Caco-2 (cell line): ENCODE results near the gene NDUFB3. TPM values are rescaled to one million over a fixed set of nuclear protein-coding genes. Genes with fewer than 3 reads are reported as not detected.

ENCODE experiments used
- BruUV-seq: library from RNA; stranded (reverse); fragments of 400-500 nt; replicated peaks from 2 replicates; lab custom pipeline; 2021; lab: Mats Ljungman, UMichigan
- CTCF ChIA-PET: fragments of 300-600 bp; sonication (Branson Sonifier 250); formaldehyde crosslinking; loops from one replicate; lab custom pipeline; 2022; ENCODE audit warnings: antibody characterized with exemption; lab: Charles Lee
- POLR2A ChIA-PET: fragments of 300-600 bp; sonication (Branson Sonifier 250); formaldehyde crosslinking; loops from one replicate; lab custom pipeline; 2022; ENCODE audit warnings: antibody characterized with exemption; lab: Charles Lee
- DNase-seq, 2 experiments: peaks; one replicate each; pipeline versions ENCODE4 v3.0.0 to v3.0.0-alpha.2; 2020 to 2022
- H3K27me3 ChIP-seq: replicated peaks from 2 replicates; pipeline ENCODE4 v1.6.0; 2011; ENCODE audit warnings: low read length; ENCODE audit not compliant: control insufficient read depth, insufficient read depth
- H3K36me3 ChIP-seq: 2 replicates; pipeline ENCODE4 v1.5.1; 2011; ENCODE audit warnings: low read length; ENCODE audit not compliant: control insufficient read depth, insufficient read depth
- H3K4me1 ChIP-seq: fragments of 250-450 bp; sonication (Bioruptor Pico); 2 replicates; pipeline ENCODE4 v1.5.1; 2020; ENCODE audit warnings: mild to moderate bottlenecking
- H3K4me3 ChIP-seq: 2 replicates; pipeline ENCODE4 v1.5.1; 2011; ENCODE audit warnings: low read depth, mild to moderate bottlenecking, control low read depth, low read length
- H3K9me3 ChIP-seq: fragments of 250-450 bp; sonication (Bioruptor Pico); 2 replicates; pipeline ENCODE4 v1.5.1; 2020; ENCODE audit warnings: mild to moderate bottlenecking, moderate library complexity
- H3K27ac Mint-ChIP-seq: one replicate; pipeline ENCODE4 v1.8.0; 2022; ENCODE audit warnings: mixed read lengths; ENCODE audit not compliant: unreplicated experiment
- H3K27me3 Mint-ChIP-seq: one replicate; pipeline ENCODE4 v1.8.0; 2022; ENCODE audit warnings: mixed read lengths; ENCODE audit not compliant: insufficient read depth, unreplicated experiment
- H3K36me3 Mint-ChIP-seq: one replicate; pipeline ENCODE4 v1.8.0; 2022; ENCODE audit warnings: mild to moderate bottlenecking, mixed read lengths; ENCODE audit not compliant: insufficient read depth, unreplicated experiment
- H3K4me1 Mint-ChIP-seq: one replicate; pipeline ENCODE4 v1.8.0; 2022; ENCODE audit warnings: low read depth, mixed read lengths; ENCODE audit not compliant: unreplicated experiment
- H3K4me3 Mint-ChIP-seq: one replicate; pipeline ENCODE4 v1.8.0; 2022; ENCODE audit warnings: mild to moderate bottlenecking, moderate library complexity, mixed read lengths; ENCODE audit not compliant: unreplicated experiment
- H3K9me3 Mint-ChIP-seq: one replicate; pipeline ENCODE4 v1.8.0; 2022; ENCODE audit warnings: mixed read lengths; ENCODE audit not compliant: unreplicated experiment
- intact Hi-C: fragments of 100-400 bp; cut with micrococcal nuclease; formaldehyde crosslinking; loops from one replicate; pipeline ENCODE4 v1.10.0; 2022; ENCODE audit not compliant: unreplicated experiment
- total RNA-seq: library from RNA; stranded (reverse); gene quantifications from 2 replicates; pipeline ENCODE4 v1.2.3, GENCODE V29; 2022
- TF ChIP-seq, protein P1 (sequence below), 2 experiments: fragments of 200-600 bp in 1 of 2; IDR thresholded peaks; 1 replicate in 1 of 2; 2 replicates in 1 of 2; pipeline versions ENCODE4 v1.5.1 to v1.8.0; 2011 to 2022; ENCODE audit warnings: antibody characterized with exemption in 1 of 2, control low read depth in 1 of 2, inconsistent platforms in 1 of 2, low read depth in 1 of 2, low read length in 1 of 2, mild to moderate bottlenecking in 1 of 2, moderate library complexity in 1 of 2; ENCODE audit not compliant: insufficient read depth in 1 of 2, severe bottlenecking in 1 of 2, unreplicated experiment in 1 of 2

The NDUFB3 gene
- total RNA-seq, 1 experiment from 2014 or later: 117 TPM

DNA sequence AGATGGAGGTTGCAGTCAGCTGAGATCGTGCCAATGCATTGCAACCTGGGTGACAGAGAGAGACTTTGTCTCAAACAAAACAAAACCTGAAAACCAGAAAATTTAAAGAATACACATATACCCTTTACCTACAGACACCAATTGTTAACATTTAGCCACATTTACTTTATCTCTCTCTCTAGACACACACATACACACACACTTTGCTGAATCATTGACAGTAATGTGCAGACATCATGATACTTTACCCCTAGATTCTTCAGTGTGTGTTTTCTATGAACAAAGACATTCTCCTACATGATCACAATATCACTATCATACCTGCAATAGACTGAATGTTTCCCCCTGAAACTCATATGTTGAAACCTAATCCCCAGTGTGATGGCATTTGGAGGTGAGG, 34.0 kb downstream of the NDUFB3 start:
- Histone ChIP-seq H3K36me3 (no peaks in the 10 kb centered on the region), H3K9me3 (no peaks in the 10 kb centered on the region), H3K4me3 (no peak overlapping the region), H3K4me1 (no peaks in the 10 kb centered on the region), H3K27me3 (no peaks in the 10 kb centered on the region)
- H3K4me1 Mint-ChIP-seq: no peaks in the 10 kb centered on the region
- no TSS peak for BruUV-seq
- H3K4me3 Mint-ChIP-seq: no peak overlapping the region
- CTCF ChIA-PET: no interaction called here
- intact Hi-C loops: no loop called here
- peaks cover 5% of the 10 kb centered on the region for H3K9me3 Mint-ChIP-seq
- TF ChIP-seq, protein P1, sequence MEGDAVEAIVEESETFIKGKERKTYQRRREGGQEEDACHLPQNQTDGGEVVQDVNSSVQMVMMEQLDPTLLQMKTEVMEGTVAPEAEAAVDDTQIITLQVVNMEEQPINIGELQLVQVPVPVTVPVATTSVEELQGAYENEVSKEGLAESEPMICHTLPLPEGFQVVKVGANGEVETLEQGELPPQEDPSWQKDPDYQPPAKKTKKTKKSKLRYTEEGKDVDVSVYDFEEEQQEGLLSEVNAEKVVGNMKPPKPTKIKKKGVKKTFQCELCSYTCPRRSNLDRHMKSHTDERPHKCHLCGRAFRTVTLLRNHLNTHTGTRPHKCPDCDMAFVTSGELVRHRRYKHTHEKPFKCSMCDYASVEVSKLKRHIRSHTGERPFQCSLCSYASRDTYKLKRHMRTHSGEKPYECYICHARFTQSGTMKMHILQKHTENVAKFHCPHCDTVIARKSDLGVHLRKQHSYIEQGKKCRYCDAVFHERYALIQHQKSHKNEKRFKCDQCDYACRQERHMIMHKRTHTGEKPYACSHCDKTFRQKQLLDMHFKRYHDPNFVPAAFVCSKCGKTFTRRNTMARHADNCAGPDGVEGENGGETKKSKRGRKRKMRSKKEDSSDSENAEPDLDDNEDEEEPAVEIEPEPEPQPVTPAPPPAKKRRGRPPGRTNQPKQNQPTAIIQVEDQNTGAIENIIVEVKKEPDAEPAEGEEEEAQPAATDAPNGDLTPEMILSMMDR (IDR thresholded peaks at IDR 0.05; ENCODE audit: insufficient read depth in 1 of 2, low read depth in 1 of 2, low read length in 1 of 2, severe bottlenecking in 1 of 2, unreplicated experiment in 1 of 2): no peak
- POLR2A ChIA-PET: no interaction called here
- no peak overlapping the region for H3K27ac Mint-ChIP-seq
- no peaks in the 10 kb centered on the region for H3K27me3 Mint-ChIP-seq
- H3K36me3 Mint-ChIP-seq: no peaks in the 10 kb centered on the region
- no peak for DNase-seq

DNA sequence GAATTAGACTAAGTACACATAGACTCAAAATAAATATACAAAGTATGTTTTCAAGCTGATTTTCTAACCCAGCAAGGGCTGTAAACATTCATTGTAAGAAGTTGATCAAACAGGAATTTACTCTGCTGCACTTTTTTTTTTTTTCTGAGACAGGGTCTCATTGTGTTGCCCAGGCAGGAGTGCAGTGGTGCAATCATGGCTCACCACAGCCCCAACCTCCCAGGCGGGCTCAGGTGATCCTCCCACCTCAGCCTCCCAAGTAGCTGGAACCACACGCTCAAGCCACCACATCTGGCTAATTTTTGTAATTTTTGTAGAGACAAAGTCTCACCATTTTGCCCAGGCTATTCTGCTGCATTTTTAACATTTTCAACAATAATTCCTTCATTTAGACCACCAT, 35.8 kb downstream of the NDUFB3 start:
- ChIA-PET POLR2A (no interaction called here), CTCF (no interaction called here)
- Mint-ChIP-seq H3K4me1 (no peaks in the 10 kb centered on the region), H3K27ac (no peak overlapping the region), H3K9me3 (peaks cover 5% of the 10 kb centered on the region), H3K36me3 (no peaks in the 10 kb centered on the region), H3K27me3 (no peaks in the 10 kb centered on the region), H3K4me3 (no peak overlapping the region)
- H3K4me3 ChIP-seq: no peak overlapping the region
- no peaks in the 10 kb centered on the region for H3K9me3 ChIP-seq
- TF ChIP-seq, protein P1 (IDR thresholded peaks at IDR 0.05; ENCODE audit: insufficient read depth in 1 of 2, low read depth in 1 of 2, low read length in 1 of 2, severe bottlenecking in 1 of 2, unreplicated experiment in 1 of 2): no peak
- H3K4me1 ChIP-seq: no peaks in the 10 kb centered on the region
- no TSS peak for BruUV-seq
- H3K36me3 ChIP-seq: no peaks in the 10 kb centered on the region
- no peak for DNase-seq
- intact Hi-C loops: no loop called here
- no peaks in the 10 kb centered on the region for H3K27me3 ChIP-seq

DNA sequence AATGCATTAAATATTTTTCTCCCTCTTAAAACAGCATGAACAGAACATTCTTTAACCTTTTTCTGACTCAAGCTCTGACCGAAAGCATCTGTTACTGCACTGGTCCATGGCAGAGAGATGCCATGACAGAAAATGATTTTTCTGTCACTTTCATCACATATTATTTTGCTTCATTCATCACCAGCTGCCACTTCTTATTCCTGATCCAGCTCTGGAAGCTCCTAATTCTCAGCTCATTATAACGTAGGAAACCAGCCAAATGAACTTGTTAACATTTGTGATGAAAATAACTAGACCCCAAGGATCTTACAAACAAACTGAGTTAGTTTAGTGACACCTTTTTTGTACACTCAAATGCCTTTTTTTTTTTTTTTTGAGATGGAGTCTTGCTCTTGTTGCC, 36.5 kb downstream of the NDUFB3 start:
- Histone ChIP-seq H3K27me3 (no peaks in the 10 kb centered on the region), H3K36me3 (no peaks in the 10 kb centered on the region), H3K4me3 (no peak overlapping the region), H3K9me3 (no peaks in the 10 kb centered on the region), H3K4me1 (no peaks in the 10 kb centered on the region)
- H3K27me3 Mint-ChIP-seq: no peaks in the 10 kb centered on the region
- ChIA-PET CTCF (no interaction called here), POLR2A (no interaction called here)
- peaks cover 5% of the 10 kb centered on the region for H3K9me3 Mint-ChIP-seq
- intact Hi-C loops: no loop called here
- H3K4me3 Mint-ChIP-seq: no peak overlapping the region
- no peaks in the 10 kb centered on the region for H3K4me1 Mint-ChIP-seq
- DNase-seq: no peak
- no peaks in the 10 kb centered on the region for H3K36me3 Mint-ChIP-seq
- BruUV-seq: no TSS peak
- TF ChIP-seq, protein P1 (IDR thresholded peaks at IDR 0.05; ENCODE audit: insufficient read depth in 1 of 2, low read depth in 1 of 2, low read length in 1 of 2, severe bottlenecking in 1 of 2, unreplicated experiment in 1 of 2): no peak
- H3K27ac Mint-ChIP-seq: no peak overlapping the region
